Inflammatory macrophage (primary cell): ENCODE measurements around the gene SNX12.

Experiments used
- DNase-seq, 2 donors: peaks; one replicate each; pipeline ENCODE4 v3.0.0-alpha.2; 2020 to 2022

Gene SNX12

DNA sequence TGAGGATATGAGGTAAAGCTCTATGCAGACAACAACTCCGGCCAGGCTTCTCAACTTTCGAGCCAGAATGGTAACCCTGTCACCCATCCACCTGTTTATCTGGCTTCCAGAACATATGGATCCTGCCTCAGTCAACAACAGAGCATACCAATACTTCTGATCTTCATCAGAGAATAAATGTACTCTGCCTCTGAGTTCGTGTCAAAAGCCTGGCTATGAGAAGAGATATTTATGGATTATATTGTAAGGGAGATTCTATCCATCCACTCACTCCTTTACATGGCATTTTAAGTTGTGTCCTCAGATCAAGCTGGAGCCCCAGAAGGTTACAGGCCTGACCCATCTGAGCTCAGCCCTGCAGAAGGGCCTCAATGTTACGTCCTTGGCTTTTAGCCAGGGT is 17.8 kb upstream of the SNX12 start:
- no peak for DNase-seq

DNA sequence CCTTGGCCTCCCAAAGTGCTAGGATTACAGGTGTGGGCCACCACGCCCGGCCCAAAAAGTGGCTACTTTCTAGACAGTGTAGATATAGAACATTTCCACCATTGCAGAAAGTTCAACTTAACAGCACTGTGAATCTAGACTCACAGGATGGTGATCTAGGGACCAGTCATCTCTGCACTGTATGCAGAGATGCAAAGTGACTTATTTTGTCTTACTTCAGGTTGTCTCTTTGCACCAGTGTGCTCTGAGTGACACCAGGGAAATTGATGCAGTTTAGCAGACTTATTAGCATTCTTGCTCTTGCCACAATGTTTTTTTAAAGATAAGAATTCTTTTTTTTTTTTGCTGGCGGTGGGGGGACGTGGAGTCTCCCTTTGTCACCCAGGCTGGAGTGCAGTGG is 14.7 kb upstream of the SNX12 start:
- no peak for DNase-seq

DNA sequence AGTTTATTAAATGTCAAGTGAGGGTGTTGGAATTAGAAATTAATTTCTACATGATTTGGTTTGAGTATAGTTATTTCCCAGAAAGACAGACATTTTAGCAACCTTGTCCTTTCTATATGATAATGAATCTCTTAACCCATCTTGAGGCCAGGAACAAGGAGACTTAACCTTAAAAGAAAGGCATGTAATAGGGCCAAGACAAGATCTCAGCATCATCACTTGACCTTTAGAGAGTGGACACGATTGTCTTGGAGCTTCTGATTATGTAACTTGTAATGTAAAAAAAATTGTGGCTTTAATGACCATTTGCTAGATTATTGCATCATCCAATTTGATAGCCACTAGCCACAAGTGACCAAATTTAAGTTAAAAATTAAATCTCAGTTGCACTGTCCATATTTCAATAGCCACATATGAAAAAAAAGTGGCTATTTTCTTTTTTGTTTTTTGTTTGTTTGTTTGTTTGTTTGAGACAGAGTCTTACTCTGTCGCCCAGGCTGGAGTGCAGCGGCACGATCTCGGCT is 14.1 kb upstream of the SNX12 start:
- no peak for DNase-seq

GRCh38 chrX:71081330-71082123 is 13.4 kb upstream of the SNX12 start:
- DNase-seq, result no peak

DNA sequence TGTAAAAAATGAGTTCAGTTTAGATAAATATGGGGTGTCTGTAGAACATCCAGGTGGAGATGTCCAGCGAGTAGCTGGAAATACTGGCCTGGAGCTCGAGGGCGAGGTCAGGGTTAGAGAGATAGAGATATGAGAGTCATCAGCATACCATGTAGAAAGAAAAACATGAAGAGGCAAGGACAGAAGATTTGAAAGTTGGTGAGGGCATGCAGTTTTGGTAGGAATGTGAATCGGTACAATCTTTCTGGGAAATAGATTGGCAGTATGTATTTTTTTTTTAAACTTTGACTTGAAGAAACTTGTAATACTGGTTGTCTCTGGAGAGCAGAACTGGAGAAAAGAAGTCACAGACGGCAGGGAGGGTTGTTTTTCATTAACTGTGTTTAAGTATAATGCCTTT is 2.4 kb upstream of the SNX12 start:
- no peak for DNase-seq

GRCh38 chrX:71067712-71068043 is 456 bp downstream of the SNX12 start:
- DNase-seq, result no peak

DNA sequence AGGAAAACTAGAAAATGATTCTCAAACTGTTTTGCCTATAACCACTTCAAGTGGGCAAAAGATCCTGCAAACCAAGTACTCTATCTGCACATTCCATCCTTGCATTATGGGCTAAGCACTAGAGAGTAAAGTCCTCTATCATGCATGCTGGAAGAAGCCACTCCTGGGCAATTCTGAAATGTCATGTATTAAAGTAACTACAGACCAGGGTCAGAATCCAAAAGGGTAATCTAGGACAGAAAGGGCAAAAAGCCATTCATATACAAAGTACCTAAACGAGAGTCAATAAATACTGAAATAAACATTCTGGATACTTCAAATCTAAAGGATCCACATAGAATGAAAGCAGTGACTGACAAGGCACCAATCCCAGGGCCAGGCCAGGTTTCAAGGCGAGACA is 1.0 kb downstream of the SNX12 start:
- DNase-seq, result no peak

GRCh38 chrX:71060127-71060526 is 8.0 kb downstream of the SNX12 start:
- DNase-seq, result no peak

DNA sequence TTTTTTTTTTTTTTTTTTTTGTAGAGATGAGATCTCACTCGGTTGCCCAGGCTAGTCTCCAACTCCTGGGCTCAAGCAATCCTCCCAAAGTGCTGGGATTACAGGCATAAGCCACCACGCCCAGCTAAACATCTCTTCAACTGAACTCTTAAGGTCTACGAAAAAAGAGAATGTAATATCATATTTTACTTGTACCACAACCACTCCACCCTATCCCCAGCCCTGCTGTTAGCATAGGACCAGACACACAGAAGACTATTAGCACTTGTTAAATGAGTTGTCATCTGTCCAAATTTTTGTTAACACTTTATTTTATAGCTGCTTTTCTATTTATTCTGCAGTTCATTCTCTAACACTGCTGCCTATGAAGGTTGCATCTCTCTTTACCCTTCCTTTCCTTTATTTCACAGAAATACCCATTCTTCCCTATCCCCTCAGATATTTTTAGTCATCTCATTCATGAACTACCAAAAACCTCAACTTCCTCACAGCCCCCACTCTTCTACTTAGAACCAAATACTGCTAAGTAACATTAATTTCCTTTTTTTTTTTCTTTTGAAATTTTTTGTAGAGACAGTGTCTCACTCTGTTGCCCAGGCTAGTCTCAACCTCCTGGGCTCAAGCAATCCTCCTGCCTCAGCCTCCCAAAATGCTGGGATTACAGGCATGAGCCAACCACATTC is 10.1 kb downstream of the SNX12 start:
- DNase-seq, result peak; percentile 50 to 73

GRCh38 chrX:71056867-71057266 is 11.3 kb downstream of the SNX12 start:
- DNase-seq, result peak; percentile 7 to 60

- DNase-seq, result peak; percentile 39 to 41
Measured at GRCh38 chrX:71053217-71053621, 14.9 kb downstream of the SNX12 start.

- peak in 1 of 2 donors; percentile 24 for DNase-seq
Measured at GRCh38 chrX:71052721-71053120, 15.4 kb downstream of the SNX12 start.

DNA sequence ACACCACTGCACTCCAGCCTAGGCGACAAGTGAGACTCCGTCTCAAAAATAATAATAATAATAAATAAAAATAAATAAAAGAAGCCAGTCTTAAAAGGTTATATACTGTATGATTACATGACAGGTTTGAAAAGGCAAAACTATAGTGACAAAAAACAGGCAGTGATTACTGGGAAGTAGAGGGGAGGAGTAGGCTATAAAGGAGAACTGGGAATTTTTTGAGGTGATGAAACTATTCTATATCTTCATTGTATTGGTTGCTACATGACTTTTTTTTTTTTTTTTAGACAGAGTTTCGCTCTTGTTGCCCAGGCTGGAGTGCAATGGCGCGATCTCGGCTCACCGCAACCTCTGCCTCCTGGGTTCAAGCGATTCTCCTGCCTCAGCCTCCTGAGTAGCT is 20.2 kb downstream of the SNX12 start:
- DNase-seq, result peak; percentile 7 to 41

DNA sequence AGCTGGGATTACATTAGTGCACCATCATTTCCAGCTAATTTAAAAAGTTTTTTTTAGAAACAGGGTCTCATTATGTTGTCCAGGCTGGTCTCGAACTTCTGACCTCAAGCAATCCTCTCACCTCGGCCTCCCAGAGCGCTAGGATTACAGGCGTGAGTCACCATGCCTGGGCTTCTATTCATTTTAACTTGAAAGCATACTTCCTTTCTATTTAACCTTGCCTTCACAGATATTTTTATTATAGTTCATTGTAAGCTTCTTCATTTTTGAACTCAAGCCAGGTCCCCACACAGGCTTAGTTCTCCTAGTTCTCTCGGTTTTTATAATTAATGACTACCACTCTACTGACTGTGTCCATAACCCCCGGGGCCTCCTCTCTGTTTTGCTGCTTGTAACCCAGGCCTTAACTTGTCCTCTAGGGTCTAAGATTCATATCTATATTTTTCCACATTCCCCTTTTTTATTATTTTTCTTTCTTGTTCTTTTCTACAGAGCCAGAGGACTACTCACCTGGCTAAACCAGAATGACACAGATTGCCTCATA is 50.7 kb downstream of the SNX12 start:
- no peak for DNase-seq
